Measurements from ENCODE around the gene CFAP74.

Gene CFAP74

DNA sequence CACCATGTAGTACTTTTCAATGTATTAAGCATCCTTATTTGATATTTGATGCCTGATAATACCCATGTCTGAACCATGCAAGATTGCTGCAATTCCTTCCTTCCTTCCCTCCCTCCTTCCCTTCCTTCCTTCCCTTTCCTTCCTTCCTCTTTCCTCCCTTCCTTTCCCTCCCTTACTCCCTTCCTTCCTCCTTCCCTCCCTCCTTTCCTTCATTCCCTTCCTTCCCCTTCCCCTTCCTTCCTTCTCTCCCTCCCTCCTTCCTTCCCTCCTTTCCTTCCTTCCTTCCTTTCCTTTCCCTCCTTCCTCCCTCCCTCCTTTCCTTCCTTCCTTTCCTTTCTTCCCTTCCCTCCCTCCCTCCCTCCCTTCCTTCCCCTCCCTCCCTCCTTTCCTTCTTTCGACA lies 54.8 kb downstream of the CFAP74 start:
- no peak for DNase-seq (ENCODE audit: extremely low read depth, low read depth)
- TF ChIP-seq, protein P1, sequence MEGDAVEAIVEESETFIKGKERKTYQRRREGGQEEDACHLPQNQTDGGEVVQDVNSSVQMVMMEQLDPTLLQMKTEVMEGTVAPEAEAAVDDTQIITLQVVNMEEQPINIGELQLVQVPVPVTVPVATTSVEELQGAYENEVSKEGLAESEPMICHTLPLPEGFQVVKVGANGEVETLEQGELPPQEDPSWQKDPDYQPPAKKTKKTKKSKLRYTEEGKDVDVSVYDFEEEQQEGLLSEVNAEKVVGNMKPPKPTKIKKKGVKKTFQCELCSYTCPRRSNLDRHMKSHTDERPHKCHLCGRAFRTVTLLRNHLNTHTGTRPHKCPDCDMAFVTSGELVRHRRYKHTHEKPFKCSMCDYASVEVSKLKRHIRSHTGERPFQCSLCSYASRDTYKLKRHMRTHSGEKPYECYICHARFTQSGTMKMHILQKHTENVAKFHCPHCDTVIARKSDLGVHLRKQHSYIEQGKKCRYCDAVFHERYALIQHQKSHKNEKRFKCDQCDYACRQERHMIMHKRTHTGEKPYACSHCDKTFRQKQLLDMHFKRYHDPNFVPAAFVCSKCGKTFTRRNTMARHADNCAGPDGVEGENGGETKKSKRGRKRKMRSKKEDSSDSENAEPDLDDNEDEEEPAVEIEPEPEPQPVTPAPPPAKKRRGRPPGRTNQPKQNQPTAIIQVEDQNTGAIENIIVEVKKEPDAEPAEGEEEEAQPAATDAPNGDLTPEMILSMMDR (IDR thresholded peaks at IDR 0.05; ENCODE audit: low read depth, low read length) = no peak

DNA sequence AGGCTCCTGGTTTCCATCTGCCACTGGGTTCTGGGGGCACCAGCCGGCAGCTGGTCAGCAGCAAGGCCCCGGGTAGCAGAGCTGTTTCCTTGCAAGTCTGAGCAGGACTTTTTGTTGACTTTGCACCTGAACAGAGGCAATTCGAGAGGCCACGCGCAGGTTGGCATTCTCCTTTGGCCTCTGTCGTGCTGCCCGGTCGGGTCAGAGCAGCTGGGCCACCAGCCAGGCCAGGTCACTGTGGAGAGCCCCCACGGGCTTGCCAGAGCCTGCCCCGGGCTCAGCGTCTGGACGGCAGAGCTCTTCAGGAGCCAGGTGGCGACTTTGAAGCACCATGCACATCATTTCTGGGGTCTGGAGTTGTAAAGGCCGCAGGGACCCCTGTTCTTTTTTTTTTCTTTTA lies 56.1 kb downstream of the CFAP74 start:
- TF ChIP-seq, protein P1 (IDR thresholded peaks at IDR 0.05; ENCODE audit: low read depth, low read length) = no peak
- no peak for DNase-seq (ENCODE audit: extremely low read depth, low read depth)

DNA sequence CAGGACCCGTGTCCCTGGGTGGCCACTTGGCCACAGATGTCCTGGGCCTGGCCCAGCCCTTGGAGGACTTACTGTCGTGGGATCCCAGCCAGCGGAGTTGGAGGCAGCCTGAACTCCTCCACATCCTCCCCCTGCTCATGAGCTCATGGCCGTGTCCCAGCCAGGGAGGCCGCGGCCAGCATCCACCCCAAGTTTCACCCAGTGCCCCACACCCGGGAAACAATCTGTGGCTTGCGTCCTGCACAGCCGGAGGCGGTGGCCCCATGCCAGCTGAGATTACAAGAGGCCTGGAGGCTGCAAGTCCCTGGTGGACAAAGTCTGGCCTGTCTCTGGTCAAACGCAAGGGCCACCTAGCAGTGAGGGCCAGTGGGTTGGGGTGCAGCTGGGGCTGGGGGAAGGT lies 57.0 kb downstream of the CFAP74 start:
- TF ChIP-seq, protein P1 (IDR thresholded peaks at IDR 0.05; ENCODE audit: low read depth, low read length) = no peak
- DNase-seq (ENCODE audit: extremely low read depth, low read depth) = no peak

DNA sequence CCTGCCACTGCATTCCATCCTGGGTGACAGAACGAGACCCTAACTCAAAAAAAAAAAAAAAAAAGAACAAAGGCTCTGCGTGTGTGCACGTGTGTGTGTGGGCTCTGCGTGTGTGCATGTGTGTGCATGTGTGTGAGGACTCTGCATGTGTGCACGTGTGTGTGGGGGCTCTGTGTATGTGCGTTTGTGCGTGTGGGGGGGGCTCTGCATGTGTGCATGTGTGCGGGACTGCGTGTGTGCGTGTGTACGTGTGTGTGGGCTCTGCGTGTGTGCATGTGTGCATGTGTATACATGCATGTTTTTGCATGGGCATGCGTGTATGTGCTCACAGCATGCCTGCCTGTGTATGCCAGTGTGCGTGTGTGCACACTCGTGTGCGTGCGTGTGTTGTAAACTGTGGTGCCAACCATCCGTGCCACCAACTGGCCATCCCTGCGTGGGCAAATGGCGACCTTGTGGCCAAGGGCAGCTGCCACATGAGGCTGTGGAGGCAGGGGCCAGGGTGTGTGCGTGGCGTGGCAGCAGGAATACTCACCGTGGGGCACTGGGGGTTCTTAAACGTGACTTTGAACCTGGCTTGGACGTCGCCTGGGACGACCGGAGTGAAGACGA lies 57.7 kb downstream of the CFAP74 start:
- DNase-seq (ENCODE audit: extremely low read depth, low read depth) = no peak
- TF ChIP-seq, protein P1 (IDR thresholded peaks at IDR 0.05; ENCODE audit: low read depth, low read length) = no peak

DNA sequence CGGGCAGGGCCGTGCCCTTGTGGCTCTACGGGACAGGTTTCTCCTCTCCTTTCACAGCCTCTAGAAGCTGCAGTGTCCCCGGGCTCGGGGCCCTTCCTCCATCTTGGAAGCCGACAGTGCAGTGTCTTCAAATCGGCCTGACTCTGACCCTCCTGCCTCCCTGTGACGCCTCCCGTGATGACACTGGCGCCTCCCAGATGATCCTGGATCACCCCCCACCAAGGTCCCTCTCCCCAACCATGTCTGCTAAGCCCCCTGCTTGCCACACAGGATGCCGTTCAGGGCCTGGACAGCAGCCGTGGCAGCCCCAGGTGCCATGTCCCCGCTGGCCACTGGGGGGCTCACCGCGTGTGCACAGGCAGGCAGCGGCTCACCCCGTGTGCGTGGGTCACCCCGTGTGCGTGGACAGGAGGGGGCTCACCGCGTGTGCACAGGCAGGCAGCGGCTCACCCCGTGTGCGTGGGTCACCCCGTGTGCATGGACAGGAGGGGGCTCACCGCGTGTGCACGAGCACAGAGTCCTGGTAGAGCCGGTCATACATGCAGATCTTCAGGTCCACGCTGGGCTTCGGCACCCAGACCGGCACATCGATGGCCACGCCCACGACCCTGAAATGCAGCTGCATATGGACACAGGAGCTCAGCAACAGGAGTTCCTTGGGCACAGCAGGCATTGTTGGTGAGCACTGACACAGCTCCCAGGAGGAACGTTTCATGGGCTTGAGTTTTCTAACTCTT lies 59.6 kb downstream of the CFAP74 start:
- TF ChIP-seq, protein P1 (IDR thresholded peaks at IDR 0.05; ENCODE audit: low read depth, low read length) = peak; percentile 83
- no peak for DNase-seq (ENCODE audit: extremely low read depth, low read depth)

DNA sequence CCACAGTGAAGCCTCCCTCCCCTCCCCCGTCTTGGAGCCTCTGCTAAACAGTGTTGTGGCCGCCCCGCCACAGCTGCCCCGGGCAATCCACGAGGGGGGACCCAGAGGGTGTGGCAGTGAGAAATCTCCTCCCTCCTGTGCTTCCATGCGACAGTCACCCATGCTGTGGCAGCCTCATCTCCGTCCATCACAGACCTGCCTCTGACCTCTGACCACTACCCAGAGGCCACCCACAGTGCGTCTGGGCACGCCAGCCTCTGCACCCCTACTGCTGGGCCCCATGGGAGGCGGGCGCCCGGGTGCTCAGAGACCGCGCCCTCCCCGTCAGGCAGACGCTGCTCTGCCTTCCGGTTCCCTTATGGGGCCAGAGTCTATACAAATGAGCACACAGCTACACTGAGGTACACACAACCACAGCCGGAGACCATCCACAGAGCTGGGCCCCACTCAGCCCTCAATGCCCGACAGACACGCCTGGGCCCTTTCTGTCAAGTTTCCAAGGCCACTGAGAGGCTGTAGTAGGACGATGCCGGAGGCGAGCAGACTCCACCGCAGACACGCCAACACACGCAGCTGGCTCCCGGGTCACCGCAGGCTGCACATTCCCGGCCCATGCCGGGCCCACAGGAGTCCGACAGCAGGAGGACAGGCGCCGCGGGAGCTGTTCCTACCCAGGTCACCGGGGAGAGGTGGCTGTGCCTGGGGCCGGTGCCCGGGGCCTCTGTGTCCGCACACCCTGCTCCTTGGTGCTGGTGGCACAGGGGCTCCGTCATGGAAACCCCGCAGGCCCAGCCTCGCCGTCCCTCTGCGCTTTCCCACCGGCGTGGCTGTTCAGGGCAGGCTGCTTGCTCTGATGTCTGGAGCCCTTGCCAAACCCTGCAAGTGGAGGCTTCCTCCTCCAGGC lies 60.6 kb downstream of the CFAP74 start:
- DNase-seq (ENCODE audit: extremely low read depth, low read depth) = no peak
- TF ChIP-seq, protein P1 (IDR thresholded peaks at IDR 0.05; ENCODE audit: low read depth, low read length) = no peak

Data from AG09319 (cell line).